Urinary bladder (tissue), 4 donors: ENCODE measurements around the gene HNRNPDL. TPM values are rescaled to one million over a fixed set of nuclear protein-coding genes. Genes with fewer than 3 reads are reported as not detected.
"Not testable (repeated sequence)": the region's sequence is repeated elsewhere in the genome, so short reads cannot be mapped to it uniquely, and the experiment has no call there.

Experiments
- DNase-seq: peaks from one replicate; pipeline ENCODE4 v3.0.0-alpha.2; 2015; ENCODE audit errors: extremely low spot score
- H3K27ac ChIP-seq: one replicate; pipeline ENCODE4 v1.5.1; 2013; ENCODE audit warnings: low read depth, mild to moderate bottlenecking, moderate library complexity
- H3K36me3 ChIP-seq: one replicate; pipeline ENCODE4 v1.6.1; 2013; ENCODE audit warnings: mild to moderate bottlenecking, moderate library complexity; ENCODE audit not compliant: insufficient read depth
- H3K4me1 ChIP-seq: one replicate; pipeline ENCODE4 v1.6.1; 2013; ENCODE audit warnings: mild to moderate bottlenecking, moderate library complexity; ENCODE audit not compliant: insufficient read depth
- H3K4me3 ChIP-seq: one replicate; pipeline ENCODE4 v1.5.1; 2013; ENCODE audit warnings: low read depth, low read length
- WGBS: extraction: QIAGEN DNeasy Blood & Tissue Kit; methylation state at CpG from one replicate; pipeline ENCODE4 v1.1.7; 2013; 5-methylcytosine and 5-hydroxymethylcytosine counted together
- polyA plus RNA-seq: library from polyadenylated mRNA; stranded (reverse); fragments of 200-250 nt; gene quantifications from one replicate; pipeline ENCODE4 v1.2.3, GENCODE V29; 2013
- small RNA-seq: library from RNA; depleted of rRNA; stranded (forward); fragments of <200 nt; gene quantifications from one replicate; pipeline ENCODE3, GENCODE V24; 2014
- total RNA-seq: library from RNA; depleted of rRNA; stranded (reverse); fragments of >200 nt; gene quantifications from one replicate; pipeline ENCODE4 v1.2.3, GENCODE V29; 2014
- donor health status: healthy with polysubstance abuse.
- donor health status: healthy.

The HNRNPDL gene
- total and polyA plus RNA-seq, 2 donors: 195 to 251 TPM

DNA sequence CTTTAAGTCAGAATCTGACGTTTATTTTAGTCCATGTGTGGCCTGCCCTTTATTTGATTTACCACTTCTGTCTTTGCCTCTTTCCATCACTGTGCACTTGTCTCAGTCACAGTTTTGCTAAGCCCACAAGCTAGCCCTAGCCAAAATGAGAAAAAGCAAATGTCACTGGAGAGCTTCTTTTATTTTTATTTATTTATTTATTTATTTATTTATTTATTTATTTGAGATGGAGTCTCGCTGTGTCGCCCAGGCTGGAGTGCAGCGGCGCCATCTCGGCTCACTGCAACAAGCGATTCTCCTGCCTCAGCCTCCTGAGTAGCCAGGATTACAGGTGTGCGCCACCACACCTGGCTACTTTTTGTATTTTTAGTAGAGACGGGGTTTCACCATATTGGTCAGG, 40.2 kb downstream of the HNRNPDL start:
- 86% methylated on average over 9 of the region's 9 CpGs for WGBS
- H3K27ac ChIP-seq, H3K4me1 ChIP-seq, H3K4me3 ChIP-seq, DNase-seq, H3K36me3 ChIP-seq: not testable (repeated sequence)

DNA sequence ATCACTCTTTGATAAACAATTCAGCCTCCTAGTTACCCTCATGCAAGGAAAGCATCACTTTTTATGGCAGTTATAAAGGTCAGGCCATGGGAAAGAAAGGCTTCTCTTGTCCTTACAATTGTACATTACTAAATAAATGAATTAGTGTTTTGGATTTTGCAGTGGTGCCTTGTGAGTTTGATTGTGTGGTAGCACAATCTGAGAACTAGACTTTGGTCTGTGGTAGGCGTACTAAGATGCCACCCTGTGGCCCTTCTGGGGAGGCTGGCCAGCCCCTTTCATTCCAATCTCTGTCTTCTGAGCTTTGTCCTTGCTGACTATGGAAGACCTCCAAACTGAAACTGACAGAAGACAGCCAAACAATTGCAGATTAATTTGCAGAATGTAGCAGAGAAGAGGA, 41.9 kb downstream of the HNRNPDL start:
- Histone ChIP-seq H3K27ac (no peak overlapping the region), H3K4me3 (no peak overlapping the region), H3K4me1 (no peaks in the 10 kb centered on the region), H3K36me3 (no peaks in the 10 kb centered on the region)
- 77% methylated on average over 1 of the region's 1 CpG for WGBS
- no peak for DNase-seq

DNA sequence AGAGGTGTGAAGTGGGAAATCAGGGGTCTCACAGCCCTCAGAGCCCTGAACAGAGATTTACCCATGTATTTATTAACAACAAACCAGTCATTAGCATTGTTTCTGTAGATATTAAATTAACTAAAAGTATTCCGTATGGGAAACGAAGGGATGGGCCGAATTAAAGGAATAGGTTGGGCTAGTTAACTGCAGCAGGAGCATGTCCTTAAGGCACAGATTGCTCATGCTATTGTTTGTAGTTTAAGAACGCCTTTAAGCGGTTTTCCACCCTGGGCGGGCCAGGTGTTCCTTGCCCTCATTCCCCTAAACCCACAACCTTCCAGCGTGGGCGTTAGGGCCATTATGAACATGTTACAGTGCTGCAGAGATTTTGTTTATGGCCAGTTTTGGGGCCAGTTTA, 44.0 kb downstream of the HNRNPDL start:
- 93% methylated on average over 8 of the region's 8 CpGs for WGBS
- DNase-seq: not testable (repeated sequence)

GRCh38 chr4:82382751-82383150, 47.5 kb downstream of the HNRNPDL start:
- WGBS: 79% methylated on average over 2 of the region's 2 CpGs
- H3K4me3 ChIP-seq: no peak overlapping the region
- DNase-seq: no peak

More for the DNA sequence above, 44.0 kb downstream of the HNRNPDL start:
- H3K27ac ChIP-seq, H3K4me1 ChIP-seq, H3K36me3 ChIP-seq, H3K4me3 ChIP-seq: not testable (repeated sequence)

DNA sequence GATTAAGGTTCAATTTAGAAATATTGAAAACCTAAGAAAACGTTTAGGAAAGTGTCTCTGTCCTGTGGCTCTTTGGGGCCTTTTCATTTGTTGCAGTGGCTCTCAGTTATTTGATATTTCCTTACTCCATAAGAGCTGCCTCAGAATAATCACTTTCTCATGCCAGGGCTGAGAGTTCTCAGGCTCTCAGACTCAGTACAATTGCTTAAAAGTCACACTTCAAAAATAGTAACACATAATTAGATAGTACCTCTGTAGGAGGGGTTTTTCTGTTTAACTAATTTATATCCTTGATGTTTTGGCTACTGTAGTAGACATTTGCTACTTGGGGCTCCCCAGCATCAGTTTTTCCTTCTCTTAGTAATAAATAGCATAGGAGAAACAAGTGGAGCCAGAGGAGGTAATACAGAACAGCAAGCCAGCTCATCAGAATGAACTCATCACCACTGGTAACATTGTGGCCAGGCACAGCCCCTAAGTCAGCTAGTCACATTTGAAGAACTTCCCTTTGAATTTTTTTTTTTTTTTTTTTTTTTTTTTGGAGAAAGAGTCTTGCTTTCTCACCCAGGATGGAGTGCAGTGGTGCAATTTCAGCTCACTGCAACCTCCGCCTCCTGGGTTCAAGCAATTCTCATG, 48.5 kb downstream of the HNRNPDL start:
- 86% methylated on average over 2 of the region's 2 CpGs for WGBS
- Histone ChIP-seq H3K4me3 (no peak overlapping the region), H3K36me3 (no peaks in the 10 kb centered on the region), H3K27ac (no peak overlapping the region), H3K4me1 (no peaks in the 10 kb centered on the region)
- no peak for DNase-seq

More at GRCh38 chr4:82382751-82383150, 47.5 kb downstream of the HNRNPDL start:
- no peaks in the 10 kb centered on the region for H3K36me3 ChIP-seq
- no peaks in the 10 kb centered on the region for H3K4me1 ChIP-seq
- H3K27ac ChIP-seq: no peak overlapping the region

- no peaks in the 10 kb centered on the region for H3K4me1 ChIP-seq
- 80% methylated on average over 3 of the region's 3 CpGs for WGBS
- no peak overlapping the region for H3K4me3 ChIP-seq
- DNase-seq: no peak
- no peaks in the 10 kb centered on the region for H3K36me3 ChIP-seq
- H3K27ac ChIP-seq: no peak overlapping the region
Measured at GRCh38 chr4:82381235-82381634, 49.0 kb downstream of the HNRNPDL start.

- no peaks in the 10 kb centered on the region for H3K4me1 ChIP-seq
- no peak overlapping the region for H3K27ac ChIP-seq
- DNase-seq: no peak
- H3K36me3 ChIP-seq: no peaks in the 10 kb centered on the region
- WGBS: 94% methylated on average over 4 of the region's 4 CpGs
- H3K4me3 ChIP-seq: no peak overlapping the region
Measured at GRCh38 chr4:82380831-82381230, 49.4 kb downstream of the HNRNPDL start.

DNA sequence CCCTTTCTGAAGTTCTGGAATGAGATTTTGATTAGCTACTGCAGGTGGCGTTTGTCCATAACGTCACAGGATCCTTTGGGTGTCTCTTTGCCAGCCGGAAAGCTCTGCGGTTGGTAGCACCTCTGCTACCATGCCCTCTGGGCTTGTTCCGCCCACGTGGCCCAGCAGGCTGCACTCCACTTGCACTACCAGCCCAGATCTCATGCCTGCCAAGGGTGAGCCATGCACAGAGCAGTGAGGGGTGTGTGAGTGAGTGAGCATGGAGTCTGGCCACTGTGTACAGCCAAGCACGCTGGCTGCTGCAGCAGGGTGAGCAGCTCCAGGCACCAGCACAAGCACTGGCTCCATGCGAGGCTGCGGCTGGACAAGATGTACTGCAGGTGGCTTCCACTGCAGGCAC, 49.9 kb downstream of the HNRNPDL start:
- WGBS: 95% methylated on average over 9 of the region's 9 CpGs
- no peak for DNase-seq
- Histone ChIP-seq H3K36me3 (no peaks in the 10 kb centered on the region), H3K4me1 (no peaks in the 10 kb centered on the region), H3K27ac (no peak overlapping the region), H3K4me3 (no peak overlapping the region)

- Histone ChIP-seq H3K4me3 (no peak overlapping the region), H3K4me1 (no peaks in the 10 kb centered on the region), H3K27ac (no peak overlapping the region), H3K36me3 (no peaks in the 10 kb centered on the region)
- no peak for DNase-seq
- WGBS: 90% methylated on average over 4 of the region's 4 CpGs
Measured at GRCh38 chr4:82376109-82376508, 54.2 kb downstream of the HNRNPDL start.

- H3K4me3 ChIP-seq: peak within 1 kb of the TSS; percentile 73
- no peaks in the 10 kb centered on the region for H3K4me1 ChIP-seq
- DNase-seq: peak; percentile 99
- no peaks in the 10 kb centered on the region for H3K36me3 ChIP-seq
- WGBS: under 1% methylated on average over 83 of the region's 83 CpGs
- peak within 1 kb of the TSS; percentile 98 for H3K27ac ChIP-seq
Measured at GRCh38 chr4:82373816-82374625, 56.2 kb downstream of the HNRNPDL start, which contains the start of gene HNRNPD. Gene HNRNPD (minus strand): TSS chr4:82373991. CDS start chr4:82373678, 313 bp downstream.

GRCh38 chr4:82373486-82373815, 56.8 kb downstream of the HNRNPDL start:
- WGBS: under 1% methylated on average over 50 of the region's 50 CpGs
- no peaks in the 10 kb centered on the region for H3K36me3 ChIP-seq

More at GRCh38 chr4:82373486-82373815, 56.8 kb downstream of the HNRNPDL start:
- H3K4me1 ChIP-seq: no peaks in the 10 kb centered on the region
- peak overlapping the region; percentile 73 for H3K4me3 ChIP-seq
- no peak for DNase-seq
- peak overlapping the region; percentile 98 for H3K27ac ChIP-seq

Small RNA genes within 50 kb of the gene (small RNA-seq; reads per million reads assigned to genes)
- not detected for gene RF00150

Other genes starting within 250 kb of the HNRNPDL start
- 93.1 TPM for gene HNRNPD, start 56.5 kb downstream of the HNRNPDL start, total RNA-seq
- 171 TPM for gene HNRNPD, start 56.5 kb downstream of the HNRNPDL start, polyA plus RNA-seq
- gene ENOPH1, start 128 bp upstream of the HNRNPDL start, total RNA-seq: 35.7 TPM
- gene ENOPH1, start 128 bp upstream of the HNRNPDL start, polyA plus RNA-seq: 33.1 TPM
- gene TMEM150C, start 131.5 kb upstream of the HNRNPDL start, total RNA-seq: 10.2 TPM
- gene TMEM150C, start 131.5 kb upstream of the HNRNPDL start, polyA plus RNA-seq: 10.4 TPM